Stimulated activated CD4-positive, alpha-beta T cell treated with anti-CD3 and anti-CD28 coated beads, Interleukin-15, amount 100 ng/mL, for 1 hour (primary cell): ENCODE results near the gene CES5A.
"Not testable (repeated sequence)": the region's sequence is repeated elsewhere in the genome, so short reads cannot be mapped to it uniquely, and the experiment has no call there.

Experiments used
- DNase-seq, 2 donors: peaks; one replicate each; pipeline ENCODE4 v3.0.0-alpha.2; 2020; ENCODE audit warnings: low read depth in 1 of 2, low spot score in 1 of 2

The CES5A gene

GRCh38 chr16:55832425-55832772 is 42.8 kb downstream of the CES5A start:
- DNase-seq: no peak

DNA sequence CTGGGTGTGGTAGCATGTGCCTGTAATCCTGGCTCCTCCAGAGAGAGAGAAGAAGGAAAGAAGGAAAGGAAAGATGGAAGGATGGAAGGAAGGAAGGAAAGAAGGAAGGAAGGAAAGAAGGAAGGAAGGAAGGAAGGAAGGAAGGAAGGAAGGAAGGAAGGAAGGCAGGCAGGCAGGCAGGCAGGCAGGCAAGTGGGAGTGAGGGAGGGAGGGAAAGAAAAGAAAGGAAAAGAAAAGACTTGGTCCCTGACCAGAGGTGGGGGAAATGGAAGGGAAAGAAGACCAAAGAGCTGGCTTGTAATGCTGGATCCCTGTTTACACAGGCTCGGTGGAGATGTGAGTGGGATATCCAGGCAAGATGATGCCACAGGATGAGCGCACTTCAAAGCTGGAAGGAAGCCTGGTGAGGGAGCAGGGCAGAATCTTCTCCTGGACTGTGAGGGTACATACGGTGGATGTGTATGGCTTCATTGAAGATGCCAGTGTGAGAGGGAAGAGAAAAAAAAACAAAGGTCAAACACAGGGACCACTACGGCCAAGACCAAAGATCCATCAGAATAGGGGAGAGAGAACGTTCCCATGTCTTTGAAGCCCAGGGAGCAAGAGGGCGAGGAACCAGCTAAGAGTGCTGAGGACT is 44.4 kb downstream of the CES5A start:
- no peak for DNase-seq

DNA sequence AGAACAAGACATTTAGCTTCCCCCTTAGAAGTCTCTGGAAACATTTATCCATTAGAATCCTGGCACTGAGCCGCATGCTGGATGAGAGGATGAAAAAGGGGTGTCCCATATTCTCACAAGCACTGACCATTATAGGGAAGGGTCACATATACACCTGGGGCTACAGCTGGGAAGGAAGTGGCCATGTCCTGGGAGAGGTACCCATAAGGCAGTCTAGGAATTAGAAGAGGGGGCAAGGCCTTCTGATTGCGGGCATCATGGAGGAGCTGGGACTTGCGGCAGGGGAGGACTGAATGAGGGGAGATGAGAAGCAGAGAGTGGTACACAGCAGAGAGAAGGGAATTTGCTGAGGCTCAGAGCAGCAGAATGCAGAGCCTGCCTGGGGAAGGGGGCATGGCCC is 45.9 kb downstream of the CES5A start:
- DNase-seq: not testable (repeated sequence)

DNA sequence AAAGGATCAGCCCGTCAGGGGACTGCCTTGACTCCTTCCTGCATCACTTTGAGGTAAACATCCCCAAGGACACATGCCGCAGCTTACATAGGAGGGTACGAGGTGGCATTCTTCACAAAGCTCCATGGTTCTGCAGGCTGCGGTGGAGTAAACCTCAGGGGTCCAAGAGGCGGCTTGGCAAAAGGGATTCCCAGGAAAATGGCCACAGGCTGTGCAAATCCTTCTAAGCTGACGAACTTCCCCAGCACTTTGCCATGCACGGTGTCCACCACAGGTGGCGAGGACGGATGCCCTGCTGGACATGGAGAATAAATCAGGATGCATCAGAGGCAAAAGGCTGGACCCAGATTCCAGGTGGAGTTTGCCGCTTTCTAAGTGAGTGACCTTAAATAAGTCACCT is 46.5 kb downstream of the CES5A start:
- no peak for DNase-seq

- no peak for DNase-seq
Measured at GRCh38 chr16:55825115-55825728, 50.0 kb downstream of the CES5A start.

- DNase-seq: no peak
Measured at GRCh38 chr16:55824473-55825000, 50.6 kb downstream of the CES5A start.

GRCh38 chr16:55822280-55822810 is 52.8 kb downstream of the CES5A start:
- DNase-seq: no peak

- DNase-seq: no peak
Measured at GRCh38 chr16:55821210-55821609, 54.0 kb downstream of the CES5A start.

GRCh38 chr16:55820615-55821014 is 54.6 kb downstream of the CES5A start:
- no peak for DNase-seq

GRCh38 chr16:55817236-55817912 is 57.8 kb downstream of the CES5A start:
- no peak for DNase-seq

- DNase-seq: not testable (repeated sequence)
Measured at GRCh38 chr16:55816222-55816621, 59.0 kb downstream of the CES5A start.

GRCh38 chr16:55815320-55815719 is 59.9 kb downstream of the CES5A start:
- no peak for DNase-seq

DNA sequence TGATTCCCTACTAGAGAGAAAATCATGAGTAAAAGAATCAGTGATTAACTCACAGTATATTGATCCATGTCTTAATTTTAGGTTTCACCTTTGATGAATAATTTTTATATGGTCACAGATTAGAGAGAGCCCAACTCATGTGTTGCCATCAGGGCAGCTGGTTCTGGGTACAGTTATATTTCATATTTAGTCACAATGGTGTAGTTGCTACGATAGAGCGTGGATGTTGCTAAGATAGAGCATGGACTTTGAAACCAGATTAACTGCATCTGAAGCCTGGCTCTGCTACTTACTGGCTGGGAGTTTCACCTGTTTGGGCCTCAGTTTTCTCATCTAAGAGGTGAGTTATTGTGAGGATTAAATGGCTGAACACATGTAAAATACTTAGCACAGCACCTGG is 61.0 kb downstream of the CES5A start:
- DNase-seq: not testable (repeated sequence)

DNA sequence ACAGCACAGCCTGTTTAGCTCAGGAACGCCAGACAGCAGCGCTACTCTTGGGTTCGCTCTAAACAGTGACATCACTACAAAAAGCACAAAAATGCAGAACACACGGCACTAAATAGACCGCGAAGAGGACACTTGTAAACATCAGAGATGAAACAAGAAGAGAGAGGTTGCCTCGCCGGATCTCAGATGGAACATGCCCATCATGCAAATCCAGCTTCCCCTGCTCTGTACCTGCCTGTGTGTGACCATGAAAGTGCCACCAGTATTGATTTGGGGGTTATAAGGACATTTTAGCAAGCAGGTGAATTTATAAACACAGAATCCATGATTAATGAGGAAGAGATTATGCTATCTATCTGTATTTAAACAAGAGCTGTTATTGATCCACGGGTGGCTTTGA is 61.4 kb downstream of the CES5A start:
- not testable (repeated sequence) for DNase-seq

DNA sequence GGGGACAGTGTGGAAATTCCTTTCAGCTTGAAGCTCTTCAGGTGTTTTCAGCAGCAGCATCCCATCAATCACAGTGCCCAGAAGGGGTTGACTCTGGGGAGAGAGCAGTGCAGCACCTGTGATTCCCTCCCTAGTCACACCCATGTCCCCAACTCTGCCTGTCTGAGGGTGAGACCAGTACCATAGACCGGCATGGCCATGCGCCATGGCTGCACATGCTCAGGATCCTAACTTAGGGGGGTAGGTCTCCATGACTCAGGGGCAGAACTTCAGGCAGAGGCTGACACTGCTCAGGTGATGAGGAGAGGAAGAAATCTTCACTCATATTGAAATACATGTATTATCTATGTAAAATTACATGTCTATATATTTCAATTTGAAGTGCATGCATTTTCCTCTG is 62.2 kb downstream of the CES5A start:
- no peak for DNase-seq

DNA sequence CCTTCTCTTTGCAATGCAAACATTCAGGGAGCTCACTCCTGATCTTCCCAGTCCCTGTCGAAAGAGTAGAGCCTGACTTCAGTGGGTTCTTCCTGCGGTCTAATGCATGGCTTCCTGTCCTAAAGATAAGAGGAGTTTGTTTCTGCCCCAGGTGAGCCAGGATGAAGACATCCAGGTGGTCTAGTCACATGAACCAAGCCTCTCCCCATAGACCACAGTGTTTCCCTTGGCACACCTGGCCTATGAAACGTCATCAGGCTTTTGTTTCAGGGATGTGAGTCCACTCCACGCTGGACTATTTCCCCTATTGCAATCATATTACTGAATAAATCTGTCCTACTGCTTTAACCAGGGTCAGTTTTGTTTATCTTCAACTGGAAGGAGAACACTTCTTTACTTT is 63.4 kb downstream of the CES5A start:
- no peak for DNase-seq

DNA sequence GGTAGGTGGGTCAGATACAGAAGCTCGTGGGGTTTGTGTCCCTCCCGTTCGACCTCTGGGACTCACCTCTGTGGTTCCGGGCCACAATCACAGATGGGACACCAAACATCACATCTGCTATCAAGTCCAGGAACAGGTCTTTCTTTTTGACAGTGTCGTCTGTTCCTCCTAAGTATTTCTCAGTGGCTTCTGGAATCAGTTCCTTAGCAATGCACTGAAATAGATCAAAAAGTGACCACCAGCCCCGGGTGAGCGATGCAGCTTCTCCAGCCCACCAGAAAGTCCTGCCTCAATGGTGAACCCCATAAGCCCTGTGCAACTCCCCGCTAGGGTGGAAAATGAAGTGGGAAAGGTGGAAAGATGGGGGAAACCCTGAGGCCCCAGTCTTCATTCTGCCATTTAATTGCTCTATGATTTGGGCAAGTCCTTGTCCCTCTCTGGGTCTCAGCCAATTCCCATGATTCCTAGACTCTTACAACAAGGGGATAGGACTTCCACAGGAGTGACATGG is 64.7 kb downstream of the CES5A start:
- no peak for DNase-seq

- DNase-seq: no peak
Measured at GRCh38 chr16:55809851-55810250, 65.3 kb downstream of the CES5A start.

GRCh38 chr16:55809386-55809785 is 65.8 kb downstream of the CES5A start:
- DNase-seq: no peak

GRCh38 chr16:55808286-55808685 is 66.9 kb downstream of the CES5A start:
- not testable (repeated sequence) for DNase-seq

GRCh38 chr16:55805104-55805503 is 70.1 kb downstream of the CES5A start:
- DNase-seq: not testable (repeated sequence)

GRCh38 chr16:55803681-55804080 is 71.5 kb downstream of the CES5A start:
- DNase-seq: not testable (repeated sequence)
